GM19099 (cell line): ENCODE measurements around the gene PLCG1.

Source experiments
- POLR2A ChIP-seq: IDR thresholded peaks from 3 replicates; pipeline ENCODE4 v1.6.1; 2011; ENCODE audit warnings: low read depth; ENCODE audit not compliant: insufficient read length; ENCODE audit errors: extremely low read depth

Gene PLCG1

DNA sequence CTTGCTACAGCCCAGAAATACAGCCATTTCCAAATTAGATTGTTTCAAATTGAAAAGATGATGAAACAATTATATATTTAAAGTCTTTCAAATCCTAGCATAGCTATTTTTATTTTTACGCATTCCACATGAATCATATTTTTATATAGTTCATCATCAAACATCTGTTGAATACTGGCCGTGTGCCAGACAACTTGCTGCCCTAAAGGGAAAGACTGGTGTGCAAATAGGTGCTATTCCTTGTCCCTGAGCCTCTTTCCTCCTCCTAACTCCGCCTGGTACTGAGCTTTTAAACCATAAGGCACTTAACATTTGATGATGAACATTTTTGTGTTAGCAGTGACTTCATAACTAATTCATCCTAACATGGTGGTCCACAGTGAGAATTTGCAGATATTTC is 18.7 kb upstream of the PLCG1 start:
- TF ChIP-seq POLR2A = no peak

DNA sequence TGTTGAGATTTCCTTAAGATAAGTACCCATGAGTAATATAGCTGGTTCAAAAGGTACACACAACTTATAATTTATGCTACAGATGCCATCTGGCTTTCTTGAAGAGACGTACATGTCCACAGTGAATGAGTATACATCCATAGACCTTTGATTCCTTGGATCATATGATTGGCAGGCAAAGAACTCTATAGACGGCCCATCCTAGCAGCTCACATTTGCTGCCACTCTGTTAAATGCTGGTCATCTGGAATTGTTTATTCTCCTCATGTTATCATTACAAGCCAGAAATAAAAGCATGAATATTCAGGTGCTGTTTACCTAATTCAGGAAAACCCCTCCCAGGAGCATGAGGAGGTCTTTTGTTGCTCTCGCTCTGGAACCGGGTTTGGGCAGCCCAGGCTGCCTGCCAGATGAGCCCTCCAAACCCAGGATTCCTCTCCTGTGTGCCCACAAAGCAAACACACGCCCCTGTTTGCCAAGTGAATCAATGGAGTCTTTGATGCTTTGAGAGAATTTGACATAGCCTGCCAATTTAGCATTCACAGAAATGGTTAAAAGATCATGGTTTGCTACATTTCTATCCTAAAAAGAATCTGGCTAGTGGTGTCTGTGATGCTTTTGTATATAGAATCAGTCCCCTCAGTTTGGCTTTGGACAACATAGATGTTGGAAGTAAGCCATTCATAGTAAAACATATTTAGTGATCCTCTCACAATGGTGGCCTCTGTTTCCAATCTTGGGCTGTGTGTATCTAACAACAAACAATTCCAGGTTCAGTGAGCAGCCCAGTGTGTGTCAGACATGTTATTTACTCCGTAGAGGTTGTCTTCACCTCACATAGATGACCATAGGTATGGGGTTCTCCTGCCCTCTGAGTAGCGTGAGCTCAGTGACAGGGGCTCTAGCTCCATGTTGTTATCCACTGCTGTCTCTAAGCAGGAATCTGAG is 17.5 kb upstream of the PLCG1 start:
- TF ChIP-seq POLR2A = no peak

DNA sequence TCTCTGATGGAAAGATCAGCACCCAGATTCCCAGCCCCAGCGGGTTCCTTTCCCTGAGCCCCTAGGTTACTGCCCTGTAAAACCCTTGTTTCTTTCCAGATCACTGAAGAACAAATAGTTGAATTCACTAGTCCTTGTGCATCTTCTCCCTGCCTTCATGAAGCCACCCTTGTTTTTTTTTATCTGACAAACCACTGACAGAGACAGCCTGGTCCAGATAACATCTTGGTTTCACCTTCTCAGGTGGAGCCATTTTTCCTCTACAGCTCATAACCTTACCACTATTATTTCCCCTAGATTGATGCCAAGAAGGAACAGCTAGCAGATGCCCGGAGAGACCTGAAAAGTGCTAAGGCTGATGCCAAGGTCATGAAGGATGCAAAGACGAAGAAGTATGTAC is 15.9 kb upstream of the PLCG1 start:
- no peak for TF ChIP-seq POLR2A

DNA sequence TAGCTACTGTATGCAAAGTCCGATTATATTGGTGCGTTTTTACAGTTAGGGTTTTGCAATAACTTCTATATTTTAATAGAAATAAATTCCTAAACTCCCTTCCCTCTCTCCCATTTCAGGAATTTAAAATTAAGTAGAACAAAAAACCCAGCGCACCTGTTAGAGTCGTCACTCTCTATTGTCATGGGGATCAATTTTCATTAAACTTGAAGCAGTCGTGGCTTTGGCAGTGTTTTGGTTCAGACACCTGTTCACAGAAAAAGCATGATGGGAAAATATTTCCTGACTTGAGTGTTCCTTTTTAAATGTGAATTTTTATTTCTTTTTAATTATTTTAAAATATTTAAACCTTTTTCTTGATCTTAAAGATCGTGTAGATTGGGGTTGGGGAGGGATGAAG is 13.7 kb upstream of the PLCG1 start:
- TF ChIP-seq POLR2A = no peak

DNA sequence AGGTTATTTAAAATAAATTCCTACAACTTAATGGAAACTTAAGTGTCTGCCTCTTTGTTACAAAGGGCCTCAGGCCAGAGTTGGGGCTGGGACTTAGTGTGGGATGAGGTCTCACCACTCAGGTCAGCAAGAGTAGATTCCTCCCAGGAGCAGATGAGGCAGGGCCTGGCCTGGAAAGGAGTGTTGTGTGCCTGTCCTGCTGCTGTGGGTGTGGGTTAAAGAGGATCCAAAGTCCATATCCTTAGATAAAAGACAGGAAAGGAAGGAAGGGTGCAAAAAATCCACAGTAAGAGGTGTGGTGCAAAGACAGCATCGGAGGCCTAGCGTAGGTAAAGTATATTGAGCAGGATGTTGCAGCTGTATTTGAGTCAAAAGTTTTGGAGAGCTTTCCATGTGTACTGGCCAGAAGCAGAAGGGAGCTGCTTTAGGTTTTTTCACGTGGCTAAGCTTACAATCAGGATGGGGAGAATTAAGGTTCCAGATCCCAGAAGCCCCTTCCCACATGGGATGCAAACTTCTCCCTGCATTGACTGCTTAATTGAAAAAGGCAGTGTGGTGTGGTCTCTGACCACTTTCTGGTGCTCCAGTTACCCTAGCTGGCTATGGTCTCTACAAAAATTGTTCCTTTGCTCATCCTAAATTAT is 12.8 kb upstream of the PLCG1 start:
- no peak for TF ChIP-seq POLR2A

DNA sequence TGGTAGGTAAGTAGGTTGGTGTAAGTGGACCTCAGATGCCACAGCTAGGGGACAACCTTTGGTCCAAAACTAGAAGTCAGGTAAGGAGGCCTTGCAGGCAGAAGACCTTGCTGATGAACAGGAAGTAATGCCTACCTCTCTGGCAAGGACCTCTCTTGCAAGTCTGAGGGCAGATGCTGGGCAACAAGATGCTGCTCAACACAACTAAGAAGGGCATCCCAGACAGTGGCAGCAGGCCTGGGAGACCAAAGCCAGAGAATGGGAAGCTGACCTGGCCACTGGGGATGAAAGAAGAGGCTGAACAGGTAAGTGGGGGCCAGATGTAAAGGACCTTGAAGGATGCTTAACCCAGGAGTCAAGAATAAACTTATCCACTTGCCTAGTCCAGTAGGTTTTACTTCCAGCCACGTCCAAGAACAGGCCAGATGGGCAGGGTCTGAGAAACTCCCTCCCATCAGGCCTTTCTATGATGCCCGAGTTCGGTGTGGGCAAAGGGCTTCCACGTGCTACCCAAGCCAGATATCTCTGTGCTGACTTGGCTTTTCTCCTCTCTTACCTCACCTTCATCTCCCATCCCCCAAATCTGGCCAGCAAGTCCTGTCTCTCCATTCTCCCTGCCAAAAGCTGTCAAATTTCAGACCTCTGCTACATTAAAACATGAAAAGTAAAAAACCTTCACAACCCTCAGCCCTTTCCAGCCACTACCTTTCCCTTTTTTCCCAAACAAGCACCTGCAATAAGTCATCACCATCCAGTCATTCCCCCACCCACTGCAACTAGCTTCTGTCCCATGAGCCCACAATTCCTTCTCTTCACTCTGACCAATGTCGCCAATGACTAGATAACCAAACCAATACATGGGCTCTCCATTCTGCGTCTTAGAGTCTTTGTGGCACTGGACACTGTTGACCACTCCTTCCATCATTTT is 11.5 kb upstream of the PLCG1 start:
- no peak for TF ChIP-seq POLR2A

DNA sequence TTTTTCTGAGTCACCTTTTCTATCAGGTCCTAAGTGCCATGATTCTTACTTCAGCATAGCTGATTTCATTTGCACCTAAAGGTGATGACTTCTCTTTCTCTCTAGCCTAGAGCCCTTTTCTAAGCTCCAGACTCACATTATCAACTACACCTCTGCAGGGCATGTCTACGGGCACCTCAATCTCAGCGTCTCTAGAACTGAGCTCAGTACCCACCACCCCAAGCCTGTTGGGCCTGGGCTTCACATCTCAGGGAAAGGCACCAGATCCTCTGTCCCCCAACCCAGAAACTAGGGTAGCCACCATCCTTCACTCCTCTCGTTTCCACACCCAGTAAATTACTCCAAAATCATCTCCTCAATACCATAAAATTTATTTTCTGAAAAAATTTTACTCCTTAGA is 10.6 kb upstream of the PLCG1 start:
- TF ChIP-seq POLR2A = no peak

DNA sequence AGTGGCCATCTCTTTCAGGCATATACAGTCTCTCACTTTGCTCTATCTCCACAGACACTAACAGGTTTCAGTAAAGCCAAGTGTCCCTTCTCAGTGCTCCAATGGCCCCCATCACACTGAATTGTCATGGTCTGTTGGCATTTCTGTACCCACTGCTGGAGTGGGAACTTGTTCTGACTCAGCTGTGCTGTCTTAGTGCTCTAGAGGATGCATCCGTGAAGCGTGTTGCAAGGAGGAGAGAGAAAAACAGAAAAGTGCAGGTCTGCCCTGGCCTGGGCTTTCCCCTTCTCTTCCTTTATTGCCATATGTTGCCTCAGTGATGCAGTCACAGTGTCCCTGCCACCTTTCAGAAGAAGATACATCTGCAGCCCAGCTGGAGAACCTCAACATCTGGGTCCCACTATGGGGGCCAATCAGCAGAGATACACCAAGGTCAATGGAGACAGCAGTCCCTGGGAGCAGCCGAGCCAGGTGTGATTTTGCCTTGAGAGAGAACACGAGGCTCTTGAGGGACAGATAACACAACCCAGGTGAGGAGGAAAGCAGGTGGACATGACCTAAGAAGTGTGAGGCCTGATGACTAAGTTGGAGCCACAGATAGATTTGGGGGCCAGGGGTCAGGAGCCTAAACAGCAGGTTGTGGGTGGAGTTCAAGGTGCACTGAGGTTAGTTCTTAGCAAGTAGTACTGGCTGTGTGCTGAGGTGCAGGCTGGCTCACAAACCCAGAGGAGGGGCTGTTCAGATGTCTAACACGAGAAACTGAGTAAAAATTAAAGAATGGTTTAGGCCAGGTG is 5.6 kb upstream of the PLCG1 start:
- no peak for TF ChIP-seq POLR2A

DNA sequence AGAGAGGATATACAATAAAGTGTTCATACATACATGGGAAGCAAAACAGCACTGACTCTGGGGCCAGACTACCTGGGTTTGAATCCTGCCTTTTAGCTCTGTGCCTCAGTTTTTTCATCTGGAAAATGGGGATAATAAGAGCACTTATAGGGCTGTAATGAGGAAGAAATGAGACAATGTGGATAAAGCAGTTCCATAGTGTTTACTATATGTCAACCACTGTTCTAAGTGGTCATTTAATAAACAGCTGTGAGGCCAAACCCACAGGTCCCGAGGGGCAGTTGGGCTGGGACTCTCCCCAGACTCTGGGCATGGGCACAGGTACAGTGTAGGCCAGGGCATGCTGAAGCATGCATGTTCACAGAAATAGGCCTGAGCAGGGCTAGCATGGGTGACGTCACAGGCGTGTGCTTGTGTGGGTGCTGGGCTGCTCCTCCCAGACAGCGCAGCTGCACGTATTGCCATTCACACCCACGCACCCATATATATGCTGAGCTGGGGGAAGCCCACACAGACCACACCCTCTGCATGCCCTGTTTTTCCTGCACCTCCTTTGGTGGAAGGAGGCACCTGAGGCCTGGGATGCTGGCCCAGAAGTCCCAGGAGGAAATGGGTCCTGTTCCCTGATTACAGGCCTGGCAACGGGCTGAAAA is 3.5 kb upstream of the PLCG1 start:
- no peak for TF ChIP-seq POLR2A

DNA sequence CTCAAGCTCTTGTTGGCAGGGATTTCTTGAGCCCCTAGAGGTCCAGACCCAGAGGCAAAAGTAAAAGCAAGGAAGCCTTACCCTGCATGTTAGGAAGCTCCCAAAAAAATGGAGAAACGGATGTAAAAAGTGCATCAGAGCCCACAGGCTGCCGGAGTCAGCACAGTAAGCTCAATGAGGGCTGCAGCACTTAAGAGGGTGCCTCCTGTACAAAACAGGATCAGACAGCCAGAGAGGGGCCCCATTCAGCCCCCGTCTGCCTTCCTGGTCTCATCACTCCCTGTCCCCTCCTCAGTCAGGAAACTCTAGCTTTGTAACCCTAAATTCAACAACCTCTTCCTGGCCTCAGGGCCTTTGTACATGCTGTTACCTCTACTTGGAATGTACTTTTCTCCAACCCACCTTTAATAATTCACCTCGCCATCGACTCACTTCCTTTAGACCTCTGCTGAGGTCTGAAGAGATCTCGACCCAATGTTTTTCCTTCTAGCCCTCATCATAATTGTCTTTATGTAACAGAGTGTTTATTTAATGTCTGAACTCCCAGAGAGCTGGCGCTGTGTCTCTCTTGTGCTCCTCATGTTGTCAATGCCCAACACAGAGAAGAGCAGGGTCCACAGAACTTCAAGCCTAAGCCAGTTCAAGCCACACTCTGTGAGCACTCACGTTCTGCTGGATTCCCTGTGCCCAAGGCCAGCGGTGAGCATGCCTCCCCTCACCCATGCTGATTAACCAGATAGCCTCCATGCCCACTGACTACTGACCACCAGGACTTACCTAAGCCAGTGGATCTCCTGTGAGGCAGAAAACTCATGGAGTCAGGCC is 2.8 kb upstream of the PLCG1 start:
- no peak for TF ChIP-seq POLR2A

DNA sequence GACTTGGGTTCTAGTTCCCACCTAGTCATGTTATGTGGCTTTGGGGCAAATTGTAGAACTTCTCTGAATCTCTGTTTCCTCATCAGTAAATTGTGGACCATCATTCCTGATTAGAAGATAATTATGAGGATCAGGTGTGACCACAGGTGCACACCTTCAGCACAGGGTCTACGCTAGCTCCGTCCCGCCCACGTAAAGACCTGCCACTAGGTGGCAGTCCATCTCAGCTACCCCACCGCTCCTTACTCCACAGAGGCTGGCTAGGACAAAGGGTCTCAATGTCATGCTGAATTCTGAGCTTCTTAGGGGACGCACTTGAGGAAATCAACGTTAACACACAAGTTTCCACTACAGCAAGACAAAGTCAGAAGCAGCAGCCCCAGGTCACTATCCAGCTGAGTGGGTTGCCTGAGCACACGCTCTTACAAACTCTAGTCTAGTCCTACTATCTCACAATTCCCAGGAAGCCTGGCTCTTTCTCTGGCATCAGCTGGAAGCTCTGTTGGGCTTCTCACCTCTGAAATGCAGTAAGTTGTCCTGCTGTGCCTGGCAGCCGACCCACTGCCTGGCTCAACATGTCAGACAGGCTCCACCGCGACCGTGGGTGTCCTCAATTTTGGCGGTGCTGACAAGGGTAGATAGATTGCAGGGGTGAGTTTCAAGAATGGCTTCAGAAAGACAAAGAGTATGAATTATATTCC is 2.0 kb upstream of the PLCG1 start:
- no peak for TF ChIP-seq POLR2A

DNA sequence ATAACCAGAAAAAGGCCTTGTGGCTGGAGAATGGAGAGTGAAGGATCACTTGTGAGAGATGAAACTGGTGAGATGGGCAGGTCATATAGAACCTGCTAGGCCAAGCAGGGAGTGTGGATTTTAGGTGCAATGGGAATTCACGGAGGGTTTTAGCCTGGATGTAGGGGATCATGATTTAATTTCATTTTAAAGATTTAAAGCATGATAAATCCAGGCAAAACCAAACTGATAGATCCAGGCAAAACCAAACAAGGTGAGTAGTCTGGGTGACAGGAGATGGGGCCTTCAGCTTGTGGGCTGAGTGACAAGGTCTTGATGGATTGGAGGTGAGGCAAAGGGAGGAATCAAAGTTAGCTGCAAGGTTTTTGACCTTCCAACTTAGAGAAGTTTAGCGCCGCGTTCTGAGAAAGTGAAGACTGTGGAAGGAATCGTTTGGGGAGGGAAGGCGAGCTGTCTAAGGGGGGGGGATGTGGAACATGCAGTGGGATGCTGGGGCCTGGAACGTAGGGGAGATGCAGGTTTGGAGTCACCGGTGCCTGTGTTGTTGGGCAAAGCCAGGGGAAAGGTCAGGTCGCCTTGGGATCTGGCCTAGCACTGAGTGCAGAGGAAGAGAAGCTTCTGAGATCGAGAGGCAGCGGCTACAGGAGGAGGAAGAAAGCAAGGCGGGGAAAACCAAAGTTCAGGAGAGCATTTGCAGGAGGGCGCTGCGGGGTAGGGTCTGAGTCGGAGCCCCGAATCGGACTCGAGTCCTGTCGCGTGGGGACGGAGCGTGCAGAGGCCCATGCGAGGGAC is 1.3 kb upstream of the PLCG1 start:
- TF ChIP-seq POLR2A = no peak
